Measurements from ENCODE around the gene EYS.

The EYS gene

GRCh38 chr6:64850121-64850520 lies 856.9 kb downstream of the EYS start:
- Histone ChIP-seq H3K27ac (no peak overlapping the region), H3K4me1 (no peaks in the 10 kb centered on the region), H3K27me3 (ENCODE audit: control insufficient read depth, insufficient read depth, low read length) (no peaks in the 10 kb centered on the region), H3K9me3 (ENCODE audit: control insufficient read depth, low read length) (no peaks in the 10 kb centered on the region), H3K9ac (no peak overlapping the region), H3K79me2 (no peaks in the 10 kb centered on the region), H3K4me2 (ENCODE audit: low read length) (no peak overlapping the region), H3K36me3 (ENCODE audit: control insufficient read depth, insufficient read depth, low read length) (no peaks in the 10 kb centered on the region), H2AFZ (no peak overlapping the region), H3K4me3 (ENCODE audit: low read depth, low read length) (no peak overlapping the region)
- TF ChIP-seq, protein P1, sequence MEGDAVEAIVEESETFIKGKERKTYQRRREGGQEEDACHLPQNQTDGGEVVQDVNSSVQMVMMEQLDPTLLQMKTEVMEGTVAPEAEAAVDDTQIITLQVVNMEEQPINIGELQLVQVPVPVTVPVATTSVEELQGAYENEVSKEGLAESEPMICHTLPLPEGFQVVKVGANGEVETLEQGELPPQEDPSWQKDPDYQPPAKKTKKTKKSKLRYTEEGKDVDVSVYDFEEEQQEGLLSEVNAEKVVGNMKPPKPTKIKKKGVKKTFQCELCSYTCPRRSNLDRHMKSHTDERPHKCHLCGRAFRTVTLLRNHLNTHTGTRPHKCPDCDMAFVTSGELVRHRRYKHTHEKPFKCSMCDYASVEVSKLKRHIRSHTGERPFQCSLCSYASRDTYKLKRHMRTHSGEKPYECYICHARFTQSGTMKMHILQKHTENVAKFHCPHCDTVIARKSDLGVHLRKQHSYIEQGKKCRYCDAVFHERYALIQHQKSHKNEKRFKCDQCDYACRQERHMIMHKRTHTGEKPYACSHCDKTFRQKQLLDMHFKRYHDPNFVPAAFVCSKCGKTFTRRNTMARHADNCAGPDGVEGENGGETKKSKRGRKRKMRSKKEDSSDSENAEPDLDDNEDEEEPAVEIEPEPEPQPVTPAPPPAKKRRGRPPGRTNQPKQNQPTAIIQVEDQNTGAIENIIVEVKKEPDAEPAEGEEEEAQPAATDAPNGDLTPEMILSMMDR (IDR thresholded peaks at IDR 0.05), result no peak

DNA sequence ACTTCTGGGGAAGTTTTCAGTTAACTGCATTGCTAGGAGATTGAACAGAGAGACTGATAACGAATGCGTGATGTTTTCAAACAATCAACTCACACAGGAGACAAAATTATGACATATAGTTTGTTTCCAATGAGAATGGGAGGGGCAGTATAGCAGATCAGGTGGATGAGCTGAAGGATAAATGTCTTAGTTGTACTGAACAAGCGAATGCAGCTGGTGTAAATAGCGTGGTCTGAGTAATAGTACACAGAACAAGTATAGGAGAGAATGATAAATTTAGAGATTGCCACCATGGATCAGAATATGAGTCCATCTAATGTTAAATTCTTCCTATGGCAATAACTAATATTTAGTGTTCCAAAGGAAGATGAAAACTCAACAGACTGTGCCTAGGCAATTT lies 858.6 kb downstream of the EYS start:
- H3K27ac ChIP-seq, result no peak overlapping the region
- H3K27me3 ChIP-seq (ENCODE audit: control insufficient read depth, insufficient read depth, low read length), result no peaks in the 10 kb centered on the region
- TF ChIP-seq, protein P1 (IDR thresholded peaks at IDR 0.05), result no peak

GRCh38 chr6:64847396-64847795 lies 859.6 kb downstream of the EYS start:
- no peaks in the 10 kb centered on the region for H3K27me3 ChIP-seq (ENCODE audit: control insufficient read depth, insufficient read depth, low read length)
- no peak overlapping the region for H3K4me2 ChIP-seq (ENCODE audit: low read length)
- TF ChIP-seq, protein P1 (IDR thresholded peaks at IDR 0.05), result no peak
- no peak overlapping the region for H3K27ac ChIP-seq
- no peaks in the 10 kb centered on the region for H3K9me3 ChIP-seq (ENCODE audit: control insufficient read depth, low read length)
- H3K9ac ChIP-seq, result no peak overlapping the region
- no peaks in the 10 kb centered on the region for H3K79me2 ChIP-seq
- H3K36me3 ChIP-seq (ENCODE audit: control insufficient read depth, insufficient read depth, low read length), result no peaks in the 10 kb centered on the region
- H3K4me3 ChIP-seq (ENCODE audit: low read depth, low read length), result no peak overlapping the region
- no peaks in the 10 kb centered on the region for H3K4me1 ChIP-seq
- H2AFZ ChIP-seq, result no peak overlapping the region

More for the DNA sequence above, 858.6 kb downstream of the EYS start:
- no peaks in the 10 kb centered on the region for H3K36me3 ChIP-seq (ENCODE audit: control insufficient read depth, insufficient read depth, low read length)
- no peak overlapping the region for H3K9ac ChIP-seq
- H3K4me1 ChIP-seq, result no peaks in the 10 kb centered on the region
- H3K4me3 ChIP-seq (ENCODE audit: low read depth, low read length), result no peak overlapping the region
- no peak overlapping the region for H3K4me2 ChIP-seq (ENCODE audit: low read length)
- no peaks in the 10 kb centered on the region for H3K9me3 ChIP-seq (ENCODE audit: control insufficient read depth, low read length)
- no peaks in the 10 kb centered on the region for H3K79me2 ChIP-seq
- H2AFZ ChIP-seq, result no peak overlapping the region

GRCh38 chr6:64838726-64839125 lies 868.3 kb downstream of the EYS start:
- TF ChIP-seq, protein P1 (IDR thresholded peaks at IDR 0.05), result no peak
- no peak overlapping the region for H3K4me2 ChIP-seq (ENCODE audit: low read length)
- H3K4me3 ChIP-seq (ENCODE audit: low read depth, low read length), result no peak overlapping the region
- no peaks in the 10 kb centered on the region for H3K36me3 ChIP-seq (ENCODE audit: control insufficient read depth, insufficient read depth, low read length)
- no peak overlapping the region for H3K27ac ChIP-seq
- no peaks in the 10 kb centered on the region for H3K79me2 ChIP-seq
- H3K27me3 ChIP-seq (ENCODE audit: control insufficient read depth, insufficient read depth, low read length), result no peaks in the 10 kb centered on the region
- H2AFZ ChIP-seq, result no peak overlapping the region
- no peaks in the 10 kb centered on the region for H3K4me1 ChIP-seq
- no peak overlapping the region for H3K9ac ChIP-seq
- H3K9me3 ChIP-seq (ENCODE audit: control insufficient read depth, low read length), result no peaks in the 10 kb centered on the region

DNA sequence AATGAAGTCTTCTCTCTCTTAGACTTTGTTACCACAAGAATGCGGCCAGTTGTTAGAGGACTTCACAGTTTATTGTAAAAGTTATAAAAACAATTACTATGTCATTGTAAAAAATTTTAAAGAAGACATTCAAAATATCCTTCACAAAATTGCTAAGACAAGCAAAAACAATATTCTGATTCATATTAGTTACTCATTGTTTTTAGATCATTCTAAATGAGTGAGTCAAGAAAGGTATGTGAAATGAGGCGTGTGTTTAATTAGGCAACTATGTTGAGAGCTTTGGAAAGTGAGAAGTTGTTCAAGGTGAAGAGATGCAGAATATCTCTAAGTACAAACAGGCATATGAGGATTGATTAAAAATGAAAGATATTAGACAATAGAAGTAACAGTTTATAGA lies 875.3 kb downstream of the EYS start:
- H3K4me3 ChIP-seq (ENCODE audit: low read depth, low read length), result no peak overlapping the region
- H3K9ac ChIP-seq, result no peak overlapping the region
- no peaks in the 10 kb centered on the region for H3K36me3 ChIP-seq (ENCODE audit: control insufficient read depth, insufficient read depth, low read length)
- no peaks in the 10 kb centered on the region for H3K9me3 ChIP-seq (ENCODE audit: control insufficient read depth, low read length)
- H3K79me2 ChIP-seq, result no peaks in the 10 kb centered on the region
- TF ChIP-seq, protein P1 (IDR thresholded peaks at IDR 0.05), result no peak
- H2AFZ ChIP-seq, result no peak overlapping the region
- H3K4me2 ChIP-seq (ENCODE audit: low read length), result no peak overlapping the region
- no peaks in the 10 kb centered on the region for H3K27me3 ChIP-seq (ENCODE audit: control insufficient read depth, insufficient read depth, low read length)
- H3K4me1 ChIP-seq, result no peaks in the 10 kb centered on the region
- no peak overlapping the region for H3K27ac ChIP-seq

Data from parathyroid adenoma (tissue), 2 donors.